ENCODE measurements around the gene ZCCHC24.
"Not testable (repeated sequence)": the region's sequence is repeated elsewhere in the genome, so short reads cannot be mapped to it uniquely, and the experiment has no call there.

Gene ZCCHC24

GRCh38 chr10:79451046-79451699 is 5.7 kb upstream of the ZCCHC24 start:
- Histone ChIP-seq H3K27me3 (ENCODE audit: control insufficient read depth, insufficient read depth, low read length) (no peaks in the 10 kb centered on the region), H3K4me3 (ENCODE audit: low read length) (no peak overlapping the region), H3K9ac (ENCODE audit: low read length) (no peak overlapping the region), H3K36me3 (ENCODE audit: control insufficient read depth, insufficient read depth, low read length) (no peaks in the 10 kb centered on the region), H3K9me3 (ENCODE audit: control insufficient read depth, low read length) (no peaks in the 10 kb centered on the region), H3K4me1 (ENCODE audit: control insufficient read depth, insufficient read depth, low read length) (peaks cover 33% of the 10 kb centered on the region)

- Histone ChIP-seq H3K27me3 (ENCODE audit: control insufficient read depth, insufficient read depth, low read length) (no peaks in the 10 kb centered on the region), H3K9me3 (ENCODE audit: control insufficient read depth, low read length) (no peaks in the 10 kb centered on the region), H3K9ac (ENCODE audit: low read length) (no peak overlapping the region), H3K4me3 (ENCODE audit: low read length) (no peak overlapping the region), H3K36me3 (ENCODE audit: control insufficient read depth, insufficient read depth, low read length) (no peaks in the 10 kb centered on the region), H3K4me1 (ENCODE audit: control insufficient read depth, insufficient read depth, low read length) (peaks cover 39% of the 10 kb centered on the region)
Measured at GRCh38 chr10:79449181-79450146, 4.0 kb upstream of the ZCCHC24 start.

- no peaks in the 10 kb centered on the region for H3K27me3 ChIP-seq (ENCODE audit: control insufficient read depth, insufficient read depth, low read length)
- no peak overlapping the region for H3K9ac ChIP-seq (ENCODE audit: low read length)
- H3K4me3 ChIP-seq (ENCODE audit: low read length) = no peak overlapping the region
- no peaks in the 10 kb centered on the region for H3K36me3 ChIP-seq (ENCODE audit: control insufficient read depth, insufficient read depth, low read length)
- H3K9me3 ChIP-seq (ENCODE audit: control insufficient read depth, low read length) = no peaks in the 10 kb centered on the region
- H3K4me1 ChIP-seq (ENCODE audit: control insufficient read depth, insufficient read depth, low read length) = peaks cover 41% of the 10 kb centered on the region
Measured at GRCh38 chr10:79448732-79449049, 3.3 kb upstream of the ZCCHC24 start.

- Histone ChIP-seq H3K4me3 (ENCODE audit: low read length) (no peak overlapping the region), H3K27me3 (ENCODE audit: control insufficient read depth, insufficient read depth, low read length) (no peaks in the 10 kb centered on the region), H3K9me3 (ENCODE audit: control insufficient read depth, low read length) (no peaks in the 10 kb centered on the region), H3K4me1 (ENCODE audit: control insufficient read depth, insufficient read depth, low read length) (peaks cover 46% of the 10 kb centered on the region), H3K36me3 (ENCODE audit: control insufficient read depth, insufficient read depth, low read length) (no peaks in the 10 kb centered on the region), H3K9ac (ENCODE audit: low read length) (no peak overlapping the region)
Measured at GRCh38 chr10:79447911-79448731, 2.7 kb upstream of the ZCCHC24 start.

- H3K4me3 ChIP-seq (ENCODE audit: low read length); H3K36me3 ChIP-seq (ENCODE audit: control insufficient read depth, insufficient read depth, low read length); H3K9ac ChIP-seq (ENCODE audit: low read length); H3K27me3 ChIP-seq (ENCODE audit: control insufficient read depth, insufficient read depth, low read length); H3K9me3 ChIP-seq (ENCODE audit: control insufficient read depth, low read length): not testable (repeated sequence)
- H3K4me1 ChIP-seq (ENCODE audit: control insufficient read depth, insufficient read depth, low read length) = peaks cover 42% of the 10 kb centered on the region
Measured at GRCh38 chr10:79447249-79447648, 1.8 kb upstream of the ZCCHC24 start.

- Histone ChIP-seq H3K4me3 (ENCODE audit: low read length) (no peak overlapping the region), H3K9ac (ENCODE audit: low read length) (no peak overlapping the region), H3K27me3 (ENCODE audit: control insufficient read depth, insufficient read depth, low read length) (no peaks in the 10 kb centered on the region), H3K36me3 (ENCODE audit: control insufficient read depth, insufficient read depth, low read length) (no peaks in the 10 kb centered on the region), H3K4me1 (ENCODE audit: control insufficient read depth, insufficient read depth, low read length) (peaks cover 37% of the 10 kb centered on the region), H3K9me3 (ENCODE audit: control insufficient read depth, low read length) (no peaks in the 10 kb centered on the region)
Measured at GRCh38 chr10:79446758-79447084, 1.3 kb upstream of the ZCCHC24 start.

GRCh38 chr10:79445977-79446757 is 743 bp upstream of the ZCCHC24 start:
- no peaks in the 10 kb centered on the region for H3K27me3 ChIP-seq (ENCODE audit: control insufficient read depth, insufficient read depth, low read length)
- no peaks in the 10 kb centered on the region for H3K9me3 ChIP-seq (ENCODE audit: control insufficient read depth, low read length)
- H3K4me3 ChIP-seq (ENCODE audit: low read length) = peak overlapping the region; percentile 74
- peaks cover 36% of the 10 kb centered on the region for H3K4me1 ChIP-seq (ENCODE audit: control insufficient read depth, insufficient read depth, low read length)
- peak overlapping the region; percentile 37 for H3K9ac ChIP-seq (ENCODE audit: low read length)
- no peaks in the 10 kb centered on the region for H3K36me3 ChIP-seq (ENCODE audit: control insufficient read depth, insufficient read depth, low read length)

- H3K9me3 ChIP-seq (ENCODE audit: control insufficient read depth, low read length) = no peaks in the 10 kb centered on the region
- H3K27me3 ChIP-seq (ENCODE audit: control insufficient read depth, insufficient read depth, low read length) = no peaks in the 10 kb centered on the region
- H3K4me1 ChIP-seq (ENCODE audit: control insufficient read depth, insufficient read depth, low read length) = peaks cover 41% of the 10 kb centered on the region
- H3K4me3 ChIP-seq (ENCODE audit: low read length) = peak overlapping the region; percentile 62
- peak overlapping the region; percentile 69 for H3K9ac ChIP-seq (ENCODE audit: low read length)
- no peaks in the 10 kb centered on the region for H3K36me3 ChIP-seq (ENCODE audit: control insufficient read depth, insufficient read depth, low read length)
Measured at GRCh38 chr10:79444199-79445119, 965 bp downstream of the ZCCHC24 start.

- peak overlapping the region; percentile 62 for H3K4me3 ChIP-seq (ENCODE audit: low read length)
- peaks cover 45% of the 10 kb centered on the region for H3K4me1 ChIP-seq (ENCODE audit: control insufficient read depth, insufficient read depth, low read length)
- no peaks in the 10 kb centered on the region for H3K36me3 ChIP-seq (ENCODE audit: control insufficient read depth, insufficient read depth, low read length)
- no peaks in the 10 kb centered on the region for H3K9me3 ChIP-seq (ENCODE audit: control insufficient read depth, low read length)
- H3K9ac ChIP-seq (ENCODE audit: low read length) = peak overlapping the region; percentile 69
- H3K27me3 ChIP-seq (ENCODE audit: control insufficient read depth, insufficient read depth, low read length) = no peaks in the 10 kb centered on the region
Measured at GRCh38 chr10:79443338-79444198, 1.9 kb downstream of the ZCCHC24 start.
